Esophagus squamous epithelium (tissue), 5 donors: ENCODE results near the gene AP2A2. TPM values are rescaled to one million over a fixed set of nuclear protein-coding genes. Genes with fewer than 3 reads are reported as not detected.

Experiments
- DNase-seq: peaks from one replicate; lab custom pipeline; 2025; lab: John Stamatoyannopoulos, UW
- H3K27ac ChIP-seq, 4 donors: fragments of 200-600 bp; sonication (generic); one replicate each; pipeline ENCODE4 v1.5.1; 2016 to 2019; ENCODE audit warnings: mild to moderate bottlenecking in 1 of 4
- H3K27me3 ChIP-seq, 4 donors: fragments of 200-600 bp; sonication (generic); 1 replicate in 3 of 4; 2 replicates in 1 of 4; pipeline versions ENCODE4 v1.5.1 to v1.6.0; 2017 to 2021; ENCODE audit warnings: antibody characterized with exemption in 1 of 4
- H3K36me3 ChIP-seq, 3 donors: fragments of 200-600 bp; sonication (generic); one replicate each; pipeline ENCODE4 v1.5.1; 2016 to 2019
- H3K4me1 ChIP-seq, 3 donors: fragments of 200-600 bp; sonication (generic); one replicate each; pipeline ENCODE4 v1.5.1; 2017 to 2019
- H3K4me3 ChIP-seq, 4 donors: fragments of 200-600 bp; sonication (generic); 1 replicate in 3 of 4; 2 replicates in 1 of 4; pipeline ENCODE4 v1.5.1; 2016 to 2019; ENCODE audit warnings: mild to moderate bottlenecking in 2 of 4, moderate library complexity in 1 of 4
- H3K9me3 ChIP-seq, 3 donors: fragments of 200-600 bp; sonication (generic); one replicate each; pipeline ENCODE4 v1.5.1; 2016 to 2019
- POLR2A ChIP-seq, 4 donors: fragments of 450-650 bp; IDR thresholded peaks; one replicate each; pipeline ENCODE4 v1.6.1; 2017; ENCODE audit warnings: antibody characterized with exemption in 4 of 4, mild to moderate bottlenecking in 4 of 4, moderate library complexity in 3 of 4
- WGBS, 2 donors: methylation state at CpG; one replicate each; pipeline ENCODE4 v1.1.5; 2018; 5-methylcytosine and 5-hydroxymethylcytosine counted together
- intact Hi-C: fragments of 100-400 bp; cut with DNase I; formaldehyde crosslinking; loops from one replicate; pipeline ENCODE4 v1.15.0; 2022
- total RNA-seq, 4 donors: library from RNA; depleted of rRNA; stranded (reverse); fragments of >200 nt; gene quantifications; one replicate each; pipeline ENCODE4 v1.1.0, GENCODE V29; 2016
- TF ChIP-seq, protein P1 (sequence below), 6 experiments: fragments of 450-650 bp in 4 of 6; fragments of 200-600 bp in 2 of 6; sonication (generic) in 2 of 6; IDR thresholded peaks; one replicate each; pipeline ENCODE4 v1.5.1; 2016 to 2019; ENCODE audit warnings: antibody characterized with exemption in 6 of 6, mild to moderate bottlenecking in 4 of 6, moderate library complexity in 4 of 6
- donor health status: DM: yes; HTN: yes; CAD: no.

The AP2A2 gene
- total RNA-seq, 4 donors from 2014 or later, result 19.8 to 48.6 (median 28.5) TPM

DNA sequence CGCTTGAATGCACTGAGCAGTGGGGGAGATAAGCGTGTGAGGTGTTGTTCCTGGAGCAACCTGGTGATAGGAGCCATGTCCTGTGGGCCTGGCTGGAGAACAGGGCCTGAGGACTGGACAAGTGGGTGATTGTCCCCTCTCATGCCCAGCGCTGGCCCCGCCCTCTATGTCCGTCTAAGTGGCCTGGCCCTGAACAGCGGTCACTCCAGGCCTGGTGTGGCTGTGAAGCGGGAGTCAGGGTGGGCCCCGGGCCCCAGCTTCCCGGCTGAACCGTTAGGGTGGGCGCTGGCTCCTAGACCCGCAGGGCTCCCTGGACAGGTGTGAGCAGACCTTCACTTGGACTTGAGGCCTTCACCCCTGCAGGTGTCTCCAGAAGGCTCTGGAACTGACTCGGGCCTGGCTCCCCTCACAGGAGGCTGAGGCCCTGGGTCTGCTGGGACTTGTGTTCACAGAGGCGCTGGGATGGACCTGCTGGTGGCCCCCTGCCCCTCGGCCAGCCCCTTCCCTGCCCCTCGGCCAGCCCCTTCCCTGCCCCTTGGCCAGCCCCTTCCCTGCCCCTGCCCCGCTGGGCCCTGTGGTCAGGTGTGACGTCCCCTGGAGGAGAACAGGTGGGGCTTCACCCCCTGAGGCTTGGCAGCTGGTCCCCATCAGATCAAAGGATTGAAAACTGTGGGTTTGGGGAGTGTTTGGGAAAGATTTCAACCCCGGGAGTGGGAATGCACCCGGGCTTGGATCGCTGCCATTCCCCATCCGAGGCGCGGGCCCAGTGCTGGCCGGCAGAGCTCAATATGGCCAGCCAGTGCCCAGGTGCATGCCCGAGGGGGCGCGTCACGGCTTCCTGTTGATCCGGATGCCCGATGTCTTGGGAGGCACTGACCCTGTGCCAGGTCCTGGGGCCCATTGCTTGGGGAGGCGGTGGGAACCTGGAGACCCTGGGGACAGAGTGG, 114.1 kb downstream of the AP2A2 start:
- Histone ChIP-seq H3K4me1 (peaks cover 0 to 8% (median 0%) of the 10 kb centered on the region in 3 donors), H3K36me3 (no peaks in the 10 kb centered on the region), H3K9me3 (no peaks in the 10 kb centered on the region), H3K27me3 (peaks cover 0 to 84% (median 1%) of the 10 kb centered on the region in 4 donors), H3K27ac (no peak overlapping the region), H3K4me3 (no peak overlapping the region)
- no peak for TF ChIP-seq POLR2A (IDR thresholded peaks at IDR 0.05)
- TF ChIP-seq, protein P1, sequence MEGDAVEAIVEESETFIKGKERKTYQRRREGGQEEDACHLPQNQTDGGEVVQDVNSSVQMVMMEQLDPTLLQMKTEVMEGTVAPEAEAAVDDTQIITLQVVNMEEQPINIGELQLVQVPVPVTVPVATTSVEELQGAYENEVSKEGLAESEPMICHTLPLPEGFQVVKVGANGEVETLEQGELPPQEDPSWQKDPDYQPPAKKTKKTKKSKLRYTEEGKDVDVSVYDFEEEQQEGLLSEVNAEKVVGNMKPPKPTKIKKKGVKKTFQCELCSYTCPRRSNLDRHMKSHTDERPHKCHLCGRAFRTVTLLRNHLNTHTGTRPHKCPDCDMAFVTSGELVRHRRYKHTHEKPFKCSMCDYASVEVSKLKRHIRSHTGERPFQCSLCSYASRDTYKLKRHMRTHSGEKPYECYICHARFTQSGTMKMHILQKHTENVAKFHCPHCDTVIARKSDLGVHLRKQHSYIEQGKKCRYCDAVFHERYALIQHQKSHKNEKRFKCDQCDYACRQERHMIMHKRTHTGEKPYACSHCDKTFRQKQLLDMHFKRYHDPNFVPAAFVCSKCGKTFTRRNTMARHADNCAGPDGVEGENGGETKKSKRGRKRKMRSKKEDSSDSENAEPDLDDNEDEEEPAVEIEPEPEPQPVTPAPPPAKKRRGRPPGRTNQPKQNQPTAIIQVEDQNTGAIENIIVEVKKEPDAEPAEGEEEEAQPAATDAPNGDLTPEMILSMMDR (IDR thresholded peaks at IDR 0.05), result no peak
- DNase-seq, result no peak
- intact Hi-C loops, result no loop called here
- 90% methylated on average over 2 of the region's 32 CpGs; no CpG with 5 or more reads in 1 of the 2 donors for WGBS, 2 donors

DNA sequence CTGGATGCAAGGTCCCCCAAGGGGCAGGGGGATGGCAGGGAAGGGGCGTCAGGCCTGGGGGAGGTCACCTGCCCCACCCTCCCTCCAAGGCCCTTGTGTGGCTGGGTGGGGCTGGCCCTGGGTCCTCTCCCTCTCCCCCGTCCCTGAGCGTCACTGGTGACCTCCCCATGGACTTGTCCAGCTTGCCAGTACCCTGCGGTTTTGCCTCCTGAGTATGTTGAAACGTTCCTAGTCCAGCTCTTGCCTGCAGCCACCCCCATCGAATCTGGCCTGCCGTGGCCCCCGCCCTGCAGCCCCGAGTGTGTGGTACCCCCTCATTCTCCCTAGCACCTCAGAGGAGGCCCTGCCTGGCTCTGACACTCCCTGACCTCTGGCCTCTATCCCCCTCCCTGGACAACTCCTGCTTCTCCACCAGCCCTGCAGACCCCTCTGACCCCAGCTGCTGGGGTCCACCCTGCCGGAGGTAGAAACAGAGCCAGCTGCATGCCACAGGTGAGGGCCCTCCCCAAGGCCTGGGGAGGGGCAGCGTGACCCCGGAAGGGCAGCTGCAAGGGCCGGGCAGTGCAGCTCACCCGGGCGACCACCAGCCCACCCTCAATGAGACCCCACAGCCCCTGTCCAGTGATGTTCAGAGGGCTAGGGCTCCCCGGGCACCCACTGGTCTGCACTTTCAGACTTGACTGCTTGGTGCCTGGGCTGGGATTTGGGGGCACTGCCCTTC, 114.9 kb downstream of the AP2A2 start:
- no peaks in the 10 kb centered on the region for H3K36me3 ChIP-seq
- H3K27me3 ChIP-seq, result peaks cover 0 to 75% (median 1%) of the 10 kb centered on the region in 4 donors
- no peaks in the 10 kb centered on the region for H3K9me3 ChIP-seq
- DNase-seq, result no peak
- TF ChIP-seq, protein P1 (IDR thresholded peaks at IDR 0.05), result no peak
- TF ChIP-seq POLR2A (IDR thresholded peaks at IDR 0.05), result no peak
- no peak overlapping the region for H3K4me3 ChIP-seq
- peaks cover 0 to 8% (median 0%) of the 10 kb centered on the region in 3 donors for H3K4me1 ChIP-seq
- intact Hi-C loops, result no loop called here
- H3K27ac ChIP-seq, result no peak overlapping the region
- WGBS, 2 donors, result 69 to 72% methylated on average over 6 to 7 of the region's 16 CpGs

DNA sequence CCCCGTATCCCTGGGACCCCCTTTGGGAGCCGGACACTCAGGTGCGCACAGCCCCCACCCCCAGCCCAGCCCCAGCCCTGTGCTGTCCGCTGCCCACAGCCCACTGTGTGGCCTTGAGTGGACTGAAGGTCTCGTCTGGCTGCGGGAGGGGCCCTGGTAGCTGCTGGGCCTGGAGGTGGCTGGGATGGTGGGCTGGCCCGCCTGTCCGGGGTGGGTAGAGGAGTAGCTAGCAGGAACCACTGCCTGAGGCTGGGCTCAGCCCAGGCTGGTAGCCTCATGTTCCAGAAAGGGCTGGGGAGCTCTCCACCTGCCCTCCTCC, 115.4 kb downstream of the AP2A2 start:
- Histone ChIP-seq H3K9me3 (no peaks in the 10 kb centered on the region), H3K27ac (no peak overlapping the region), H3K27me3 (peaks cover 0 to 70% (median 1%) of the 10 kb centered on the region in 4 donors), H3K4me3 (no peak overlapping the region), H3K4me1 (peaks cover 0 to 8% (median 0%) of the 10 kb centered on the region in 3 donors), H3K36me3 (no peaks in the 10 kb centered on the region)
- TF ChIP-seq, protein P1 (IDR thresholded peaks at IDR 0.05), result no peak
- no peak for TF ChIP-seq POLR2A (IDR thresholded peaks at IDR 0.05)
- intact Hi-C loops, result no loop called here
- no CpG with 5 or more reads among the region's 8 CpGs for WGBS, 2 donors
- no peak for DNase-seq

DNA sequence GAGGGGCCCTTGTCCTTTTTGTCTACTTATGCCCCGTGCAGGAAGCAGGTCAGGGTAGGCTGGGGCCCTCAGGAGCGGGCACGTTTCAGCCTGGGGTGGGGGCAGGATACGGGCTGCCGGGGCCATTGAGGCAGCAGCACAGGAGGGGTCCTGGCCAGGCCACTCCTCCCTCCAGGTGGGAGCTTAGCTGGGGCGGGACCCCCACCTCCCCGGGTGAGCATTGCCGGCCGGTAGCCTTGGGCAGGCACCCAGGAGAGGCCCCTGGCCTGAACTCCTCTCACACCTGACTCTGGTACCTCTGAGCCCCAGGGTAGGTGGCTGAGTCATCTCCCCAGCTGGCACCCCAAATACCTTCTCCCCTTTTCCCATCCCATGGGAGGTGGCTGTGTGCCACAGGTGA, 115.8 kb downstream of the AP2A2 start:
- DNase-seq, result no peak
- no peaks in the 10 kb centered on the region for H3K36me3 ChIP-seq
- H3K9me3 ChIP-seq, result no peaks in the 10 kb centered on the region
- no peak overlapping the region for H3K27ac ChIP-seq
- TF ChIP-seq, protein P1 (IDR thresholded peaks at IDR 0.05), result no peak
- TF ChIP-seq POLR2A (IDR thresholded peaks at IDR 0.05), result no peak
- H3K4me3 ChIP-seq, result no peak overlapping the region
- H3K4me1 ChIP-seq, result peaks cover 0 to 8% (median 0%) of the 10 kb centered on the region in 3 donors
- peaks cover 0 to 66% (median 1%) of the 10 kb centered on the region in 4 donors for H3K27me3 ChIP-seq
- WGBS, 2 donors, result no CpG with 5 or more reads among the region's 9 CpGs
- intact Hi-C loops, result no loop called here
